T47D (cell line): Measurements from ENCODE around the gene TFF2.
A peak's percentile ranks its signal among the peaks of the same experiment; 100 is the strongest.

Experiments used
- DNase-seq, 2 experiments: peaks; one replicate each; pipeline versions ENCODE4 v3.0.0 to v3.0.0-alpha.2; 2011 to 2012; ENCODE audit warnings: low read depth in 1 of 2, low spot score in 1 of 2
- JUND ChIP-seq: IDR thresholded peaks from 2 replicates; pipeline ENCODE4 v1.6.1; 2012; ENCODE audit warnings: low read depth
- in situ Hi-C: cut with HindIII; loops from 2 replicates; pipeline ENCODE4 v1.10.0; 2016; ENCODE audit warnings: low sequenced_read_pairs, low pct_unique_long_range_greater_than_20kb

The TFF2 gene

DNA sequence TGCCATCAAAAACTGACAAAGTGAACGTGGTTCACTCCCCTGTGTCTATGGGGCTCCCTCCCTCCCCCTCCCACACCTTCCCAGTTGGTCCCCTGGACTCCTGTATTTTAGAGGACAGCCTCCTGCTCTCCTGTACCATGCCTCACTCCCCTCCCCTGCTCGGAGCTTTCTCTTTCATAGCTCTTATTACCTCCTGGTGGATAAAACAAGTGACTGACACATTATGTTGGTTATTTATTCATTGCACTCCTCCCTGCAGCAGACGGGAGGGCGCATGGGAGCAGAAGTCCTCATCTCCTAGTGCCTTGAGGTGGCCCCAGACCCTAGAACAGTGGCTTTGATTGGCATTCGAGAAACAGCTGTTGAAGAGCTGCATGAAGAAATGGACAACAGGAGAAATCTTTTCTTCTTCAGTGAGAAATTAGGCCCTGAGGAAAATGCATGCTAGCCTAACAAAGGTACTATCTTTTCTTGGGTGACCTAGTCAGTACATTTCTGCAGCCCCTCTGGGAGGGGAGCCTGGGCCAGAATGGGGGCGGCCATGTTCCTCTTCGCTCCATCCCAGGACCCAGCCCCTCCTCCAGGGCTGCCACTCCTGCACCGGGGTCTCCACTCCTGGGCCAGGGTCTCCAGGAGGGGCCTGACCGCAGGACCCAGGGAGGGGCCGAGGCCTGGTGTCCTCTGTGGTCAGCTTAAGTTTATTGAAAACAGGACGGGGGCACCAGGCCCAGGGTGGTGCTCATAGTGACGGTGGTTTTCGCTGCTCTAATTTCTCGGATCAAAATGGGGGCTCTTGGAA lies 16.8 kb upstream of the TFF2 start:
- in situ Hi-C loops, result no loop called here
- no peak for TF ChIP-seq JUND
- peak in 1 of 2 experiments; percentile 64 for DNase-seq

DNA sequence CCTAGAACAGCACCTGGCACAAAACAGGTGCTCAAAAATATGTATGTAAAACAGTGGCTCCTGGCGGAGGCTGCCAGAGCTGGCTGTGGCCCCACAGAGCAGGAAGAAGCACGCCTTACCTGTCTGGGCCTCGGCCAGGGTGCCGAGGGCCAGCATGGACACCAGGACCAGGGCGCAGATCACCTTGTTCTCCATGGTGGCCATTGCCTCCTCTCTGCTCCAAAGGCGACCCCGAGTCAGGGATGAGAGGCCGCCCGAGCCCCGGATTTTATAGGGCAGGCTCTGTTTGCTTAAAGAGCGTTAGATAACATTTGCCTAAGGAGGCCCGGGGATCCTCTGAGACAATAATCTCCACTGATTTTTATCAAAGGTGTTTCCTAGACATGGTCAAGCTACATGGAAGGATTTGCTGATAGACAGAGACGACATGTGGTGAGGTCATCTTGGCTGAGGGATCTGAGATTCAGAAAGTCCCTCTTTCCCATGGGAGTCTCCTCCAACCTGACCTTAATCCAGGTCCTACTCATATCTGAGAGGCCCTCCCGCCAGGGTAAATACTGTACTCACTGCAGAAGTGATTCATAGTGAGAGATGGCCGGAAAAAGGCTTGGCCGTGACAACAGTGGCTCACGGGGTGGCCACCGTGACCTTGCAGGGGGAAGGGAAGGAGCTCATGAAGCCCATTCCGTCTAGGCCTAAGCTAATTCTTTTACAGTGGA lies 15.7 kb upstream of the TFF2 start, which contains the start of gene TFF1:
Gene TFF1, minus strand, starts transcription at position 244 of the 719 bp plus-strand sequence. Its CDS starts 40 bp downstream, at position 204.
- TF ChIP-seq JUND, result peak; percentile 1; the same call in 1 of the 2 replicates
- DNase-seq, result peak in 1 of 2 experiments; percentile 64
- in situ Hi-C loops, result no loop called here

DNA sequence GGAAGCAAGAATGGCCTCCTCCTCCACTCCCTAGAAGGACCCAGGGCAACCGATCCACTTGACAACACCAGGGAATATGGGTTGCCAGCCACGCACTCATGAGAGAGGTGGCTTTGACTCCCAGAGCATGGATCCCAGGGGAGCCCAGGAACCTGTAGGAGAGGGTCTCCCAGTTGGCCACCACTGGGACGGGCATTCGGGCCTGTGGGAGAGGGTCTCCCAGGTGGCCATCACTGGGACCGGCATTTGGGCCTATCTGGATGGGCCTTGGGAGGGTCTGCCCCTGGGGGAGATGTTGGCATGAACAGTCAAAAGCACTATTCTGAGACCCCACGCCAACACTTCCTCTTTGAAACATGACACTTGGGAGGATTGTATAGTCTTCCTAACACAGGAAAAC lies 15.0 kb upstream of the TFF2 start:
- DNase-seq, result no peak
- in situ Hi-C loops, result no loop called here
- no peak for TF ChIP-seq JUND

DNA sequence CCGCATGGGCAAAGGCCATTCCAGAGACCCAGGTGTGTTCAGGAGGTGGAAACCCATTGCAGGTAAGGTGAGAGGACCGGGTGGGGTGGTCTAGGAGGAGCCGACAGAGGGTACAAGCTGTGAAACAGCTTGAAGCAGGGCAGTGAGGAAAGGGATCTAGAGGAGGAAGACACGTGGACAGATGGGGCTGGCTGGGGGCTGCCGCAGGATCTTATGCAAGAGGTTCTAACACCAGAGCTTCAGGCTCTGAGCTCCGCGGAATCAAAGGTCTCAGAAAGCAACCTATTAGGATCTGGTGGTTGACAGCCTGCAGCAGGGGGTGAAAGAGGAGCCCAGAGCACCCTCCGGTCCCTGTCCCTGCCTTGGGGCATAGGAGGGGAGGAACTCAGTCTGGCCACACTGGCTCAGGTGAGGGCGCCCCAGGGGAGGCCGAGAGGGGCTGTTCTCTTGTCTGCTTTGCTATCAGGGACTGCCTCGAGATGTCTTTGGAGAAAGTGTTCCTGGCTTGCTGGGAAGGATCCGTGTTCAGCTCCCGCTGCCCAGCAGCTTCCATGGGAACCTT lies 13.6 kb upstream of the TFF2 start:
- TF ChIP-seq JUND, result no peak
- in situ Hi-C loops, result no loop called here
- no peak for DNase-seq

DNA sequence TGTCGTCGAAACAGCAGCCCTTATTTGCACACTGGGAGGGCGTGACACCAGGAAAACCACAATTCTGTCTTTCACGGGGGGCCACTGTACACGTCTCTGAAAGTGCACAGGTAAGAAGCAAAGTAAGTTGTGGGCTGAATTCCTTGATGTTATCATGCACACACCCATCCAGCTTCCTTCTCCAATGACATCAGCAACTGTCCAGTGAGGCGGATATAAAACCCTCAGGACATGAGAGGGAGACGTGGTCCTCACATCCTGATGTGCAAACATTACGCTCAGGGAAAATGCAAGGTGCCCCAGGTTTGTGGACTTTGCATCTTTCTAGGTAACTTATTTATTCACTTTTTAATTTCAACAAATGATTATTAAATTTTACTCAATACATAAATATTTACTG lies 12.5 kb upstream of the TFF2 start:
- in situ Hi-C loops, result no loop called here
- DNase-seq, result peak in 1 of 2 experiments; percentile 74
- no peak for TF ChIP-seq JUND

DNA sequence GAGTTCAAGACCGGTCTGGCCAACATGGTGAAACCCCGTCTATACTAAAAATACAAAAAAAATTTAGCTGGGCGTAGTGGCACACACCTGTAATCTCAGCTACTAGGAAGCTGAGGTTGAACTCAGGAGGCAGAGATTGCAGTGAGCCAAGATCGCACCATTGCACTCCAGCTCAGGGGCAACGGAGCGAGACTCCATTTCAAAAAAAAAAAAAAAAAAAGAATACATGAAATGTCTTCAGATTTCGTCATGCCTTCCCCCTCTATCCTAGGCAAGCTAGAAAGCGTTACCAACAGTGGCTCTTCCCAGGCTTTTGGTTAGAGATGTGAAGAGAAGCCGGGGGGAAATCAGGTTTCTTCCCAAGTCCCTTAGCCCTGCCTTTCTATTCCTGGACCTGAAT lies 11.9 kb upstream of the TFF2 start:
- in situ Hi-C loops, result no loop called here

DNA sequence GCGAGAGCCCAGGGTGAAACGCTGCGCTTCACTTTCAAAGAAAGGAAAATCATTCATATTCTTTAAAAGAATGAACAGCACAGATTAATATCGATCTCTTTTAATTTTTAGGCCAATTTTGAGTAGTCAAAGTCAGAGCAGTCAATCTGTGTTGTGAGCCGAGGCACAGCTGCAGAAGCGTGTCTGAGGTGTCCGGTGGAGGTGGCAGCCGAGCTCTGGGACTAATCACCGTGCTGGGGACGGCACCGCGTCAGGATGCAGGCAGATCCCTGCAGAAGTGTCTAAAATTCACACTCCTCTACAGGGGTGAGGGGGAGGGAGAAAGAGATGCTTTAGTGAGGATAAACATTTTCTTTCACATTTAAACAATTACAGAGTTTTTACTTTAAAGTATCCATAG lies 11.4 kb upstream of the TFF2 start:
- no peak for TF ChIP-seq JUND
- in situ Hi-C loops, result no loop called here
- no peak for DNase-seq

More for the DNA sequence above, 11.9 kb upstream of the TFF2 start:
- no peak for DNase-seq
- TF ChIP-seq JUND, result no peak

DNA sequence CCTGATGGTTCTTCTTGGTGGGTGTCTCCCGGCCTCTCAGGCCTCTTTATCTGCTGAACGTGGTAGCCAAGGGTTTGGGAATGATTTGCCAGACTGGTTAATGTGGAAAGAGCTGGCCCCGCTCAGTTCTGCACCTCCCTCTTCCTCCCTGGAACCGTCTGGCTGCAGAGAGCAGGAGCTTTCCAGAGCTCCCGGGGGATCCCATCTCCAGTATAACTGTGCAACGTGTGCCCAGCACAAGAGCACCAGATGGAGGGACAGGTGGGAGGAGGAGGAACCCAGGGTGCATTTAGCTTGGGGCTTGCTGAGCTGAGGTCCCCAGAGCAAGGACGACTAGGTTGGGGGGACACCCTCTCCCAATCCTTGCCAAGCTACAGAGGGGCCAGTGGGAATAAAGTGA lies 10.5 kb upstream of the TFF2 start:
- in situ Hi-C loops, result no loop called here
- DNase-seq, result no peak
- no peak for TF ChIP-seq JUND

DNA sequence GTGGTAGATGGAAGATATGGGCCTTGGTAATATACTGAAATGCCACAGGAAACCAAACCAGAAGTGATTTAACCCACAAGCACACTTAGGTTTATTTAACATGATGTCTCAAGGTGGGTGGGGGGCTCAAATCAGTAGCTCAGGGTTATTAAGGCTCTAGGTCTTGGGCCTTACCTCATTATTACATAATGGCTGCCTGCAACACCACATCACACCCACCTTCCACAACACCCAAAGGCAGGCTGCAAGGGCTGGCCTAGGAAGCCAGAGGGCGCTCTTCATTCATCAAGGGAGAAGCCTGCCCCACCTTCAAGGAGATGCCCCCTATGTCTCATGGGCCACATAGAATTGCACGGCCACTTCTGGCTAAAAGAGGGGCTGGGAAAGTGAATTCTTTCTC lies 9.5 kb upstream of the TFF2 start:
- in situ Hi-C loops, result no loop called here

DNA sequence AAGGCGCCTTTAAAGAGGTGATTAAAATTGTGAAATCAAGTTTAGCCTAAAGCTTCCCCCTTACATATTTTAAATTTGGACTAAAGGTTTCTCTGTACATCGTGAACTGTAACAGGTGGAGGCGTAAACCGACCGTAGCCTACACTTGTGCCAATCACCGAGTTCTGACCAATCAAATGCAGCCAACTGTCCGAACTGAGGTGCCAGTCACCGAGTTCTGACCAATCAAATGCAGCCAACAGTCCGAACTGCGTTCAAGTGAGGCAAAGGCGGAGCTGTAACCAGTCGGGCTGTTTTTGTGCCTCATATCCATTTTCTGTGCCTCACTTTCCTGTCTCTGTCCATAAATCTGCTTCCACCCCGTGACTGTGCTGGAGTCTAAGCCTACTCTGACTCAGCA lies 8.1 kb upstream of the TFF2 start:
- peak in 1 of 2 experiments; percentile 47 for DNase-seq
- TF ChIP-seq JUND, result no peak
- in situ Hi-C loops, result no loop called here

More for the DNA sequence above, 9.5 kb upstream of the TFF2 start:
- TF ChIP-seq JUND, result no peak
- DNase-seq, result no peak

DNA sequence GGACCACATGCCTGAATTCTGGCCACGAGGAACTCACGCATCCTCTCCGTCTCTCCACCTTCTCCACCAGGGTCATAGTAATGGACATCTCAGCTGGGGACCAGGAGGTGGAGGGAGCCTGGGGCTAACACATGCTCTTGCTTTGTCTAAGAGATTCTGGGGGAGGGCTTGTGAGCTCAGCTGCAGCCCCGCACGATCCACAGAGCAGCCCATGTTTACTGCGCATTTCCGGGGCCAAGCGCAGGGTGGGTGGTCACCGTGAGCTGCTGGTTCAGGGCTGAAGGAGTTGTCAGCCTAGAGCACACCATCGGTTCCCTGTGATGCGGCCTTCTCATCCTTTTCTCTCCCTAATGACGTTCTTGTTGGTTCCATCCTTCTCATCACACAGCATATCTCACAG lies 7.5 kb upstream of the TFF2 start:
- in situ Hi-C loops, result no loop called here
- no peak for DNase-seq
- no peak for TF ChIP-seq JUND

DNA sequence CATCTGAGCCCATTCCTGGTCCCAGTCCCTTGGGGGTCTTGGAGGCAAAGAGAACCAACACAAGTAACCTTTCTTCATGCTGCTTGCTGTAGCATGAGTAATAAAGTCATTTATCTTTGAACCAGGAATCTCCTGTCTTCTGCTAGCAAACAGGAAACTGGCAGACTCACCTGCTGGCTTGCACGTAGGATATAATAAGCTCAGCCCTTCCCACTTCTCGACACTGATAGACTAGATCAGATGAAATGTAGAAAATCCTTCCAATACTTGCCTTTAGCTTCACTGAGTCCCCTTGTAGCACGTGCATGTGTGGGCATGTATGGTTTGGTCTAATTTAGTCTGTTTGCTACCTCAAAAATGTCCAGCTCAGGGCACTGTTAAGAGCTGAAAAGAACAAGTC lies 6.5 kb upstream of the TFF2 start:
- in situ Hi-C loops, result no loop called here

DNA sequence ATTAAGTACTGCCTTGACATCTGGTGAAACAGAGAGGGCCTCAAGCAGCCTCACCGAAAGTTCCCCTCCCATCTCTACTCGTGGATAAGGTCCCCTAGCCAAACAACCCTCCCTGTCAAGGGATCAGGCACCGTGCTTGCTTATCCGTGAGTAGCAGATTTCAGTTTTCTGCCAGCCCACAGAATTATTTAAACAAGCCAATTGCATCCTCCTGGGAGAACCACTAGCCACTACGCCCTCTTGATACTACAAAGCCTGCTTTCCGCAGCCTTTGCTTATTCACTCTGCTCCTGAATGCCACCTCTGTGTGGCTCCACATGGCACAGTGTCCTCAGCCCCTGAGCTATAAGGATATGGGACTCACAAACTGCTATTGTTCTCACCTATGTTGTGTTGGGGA lies 5.9 kb upstream of the TFF2 start:
- no peak for DNase-seq
- in situ Hi-C loops, result no loop called here
- no peak for TF ChIP-seq JUND

More for the DNA sequence above, 6.5 kb upstream of the TFF2 start:
- TF ChIP-seq JUND, result no peak
- no peak for DNase-seq

DNA sequence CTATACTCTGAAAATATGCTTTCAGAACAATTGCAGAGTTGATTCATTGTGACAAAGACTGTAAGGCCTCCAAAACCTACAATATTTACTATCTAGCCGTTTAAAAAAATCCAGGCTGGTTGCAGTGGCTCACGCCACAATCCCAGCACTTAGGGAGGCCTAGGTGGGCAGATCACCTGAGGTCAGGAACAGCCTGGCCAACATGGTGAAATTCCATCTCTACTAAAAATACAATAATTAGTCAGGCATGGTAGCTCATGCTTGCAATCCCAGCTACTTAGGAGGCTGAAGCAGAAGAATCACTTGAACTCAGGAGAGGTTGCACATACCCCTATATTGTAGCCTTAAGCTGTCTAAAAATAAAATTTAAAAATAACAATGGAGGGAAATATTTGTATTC lies 5.3 kb upstream of the TFF2 start:
- in situ Hi-C loops, result no loop called here
- TF ChIP-seq JUND, result no peak
- DNase-seq, result no peak
